Measurements from ENCODE around the gene CEP20.

DNA sequence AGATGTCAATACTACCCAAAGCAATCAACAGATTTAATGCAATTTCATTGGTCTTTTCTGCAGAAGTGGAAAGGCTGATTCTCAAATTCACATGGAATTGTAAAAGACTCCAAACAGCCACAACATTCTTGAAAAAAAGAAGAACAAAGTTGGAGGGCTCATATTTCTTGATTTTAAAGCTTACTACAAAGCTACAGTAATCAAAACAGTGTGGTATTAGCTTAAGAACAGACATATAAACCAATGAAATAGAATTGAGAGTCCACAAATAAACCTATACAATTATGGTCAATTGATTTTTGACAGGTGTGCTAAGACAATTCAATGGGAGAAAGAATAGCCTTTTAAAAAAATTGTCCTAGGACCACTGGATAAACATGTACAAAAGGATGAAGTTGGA, 46.6 kb upstream of the CEP20 start:
- TF ChIP-seq, protein P1, sequence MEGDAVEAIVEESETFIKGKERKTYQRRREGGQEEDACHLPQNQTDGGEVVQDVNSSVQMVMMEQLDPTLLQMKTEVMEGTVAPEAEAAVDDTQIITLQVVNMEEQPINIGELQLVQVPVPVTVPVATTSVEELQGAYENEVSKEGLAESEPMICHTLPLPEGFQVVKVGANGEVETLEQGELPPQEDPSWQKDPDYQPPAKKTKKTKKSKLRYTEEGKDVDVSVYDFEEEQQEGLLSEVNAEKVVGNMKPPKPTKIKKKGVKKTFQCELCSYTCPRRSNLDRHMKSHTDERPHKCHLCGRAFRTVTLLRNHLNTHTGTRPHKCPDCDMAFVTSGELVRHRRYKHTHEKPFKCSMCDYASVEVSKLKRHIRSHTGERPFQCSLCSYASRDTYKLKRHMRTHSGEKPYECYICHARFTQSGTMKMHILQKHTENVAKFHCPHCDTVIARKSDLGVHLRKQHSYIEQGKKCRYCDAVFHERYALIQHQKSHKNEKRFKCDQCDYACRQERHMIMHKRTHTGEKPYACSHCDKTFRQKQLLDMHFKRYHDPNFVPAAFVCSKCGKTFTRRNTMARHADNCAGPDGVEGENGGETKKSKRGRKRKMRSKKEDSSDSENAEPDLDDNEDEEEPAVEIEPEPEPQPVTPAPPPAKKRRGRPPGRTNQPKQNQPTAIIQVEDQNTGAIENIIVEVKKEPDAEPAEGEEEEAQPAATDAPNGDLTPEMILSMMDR (IDR thresholded peaks at IDR 0.05), result no peak
- TF ChIP-seq POLR2AphosphoS5 (IDR thresholded peaks at IDR 0.05; ENCODE audit: insufficient read depth in 1 of 2, low read depth in 1 of 2), result no peak
- TF ChIP-seq POLR2A (IDR thresholded peaks at IDR 0.05), result no peak

Measured in vagina (tissue), 2 donors.